Activated CD4-positive, alpha-beta memory T cell treated with anti-CD3 and anti-CD28 coated beads, Interleukin-2, amount 10 ng/mL, durations not matched to agents 7 days and 5 days (primary cell): Measurements from ENCODE around the gene ZNF566. TPM values are rescaled to one million over a fixed set of nuclear protein-coding genes. Genes with fewer than 3 reads are reported as not detected.
A peak's percentile ranks its signal among the peaks of the same experiment; 100 is the strongest.
"Not testable (repeated sequence)": the region's sequence is repeated elsewhere in the genome, so short reads cannot be mapped to it uniquely, and the experiment has no call there.

Source experiments
- CTCF ChIA-PET: fragments of 350-600 bp; sonication (Branson Sonifier 250); formaldehyde crosslinking; loops from one replicate; lab custom pipeline; 2021; ENCODE audit warnings: antibody characterized with exemption, inconsistent platforms; lab: Charles Lee
- POLR2A ChIA-PET: fragments of 350-600 bp; sonication (Branson Sonifier 250); formaldehyde crosslinking; loops from one replicate; lab custom pipeline; 2021; ENCODE audit warnings: antibody characterized with exemption; lab: Charles Lee
- DNase-seq: peaks from one replicate; pipeline ENCODE4 v3.0.0-alpha.2; 2020
- H3K27ac Mint-ChIP-seq: one replicate; pipeline ENCODE4 v1.8.0; 2021; ENCODE audit warnings: mild to moderate bottlenecking, mixed read lengths
- H3K27me3 Mint-ChIP-seq: one replicate; pipeline ENCODE4 v1.8.0; 2021; ENCODE audit warnings: mixed read lengths
- H3K36me3 Mint-ChIP-seq: one replicate; pipeline ENCODE4 v1.8.0; 2021; ENCODE audit warnings: low read depth, mixed read lengths
- H3K4me1 Mint-ChIP-seq: one replicate; pipeline ENCODE4 v1.8.0; 2021; ENCODE audit warnings: mixed read lengths
- H3K4me3 Mint-ChIP-seq: one replicate; pipeline ENCODE4 v1.8.0; 2021; ENCODE audit warnings: mild to moderate bottlenecking, mixed read lengths
- H3K9me3 Mint-ChIP-seq: one replicate; pipeline ENCODE4 v1.8.0; 2021; ENCODE audit warnings: mixed read lengths
- total RNA-seq, 2 experiments: library from RNA; stranded (reverse); gene quantifications; one replicate each; pipeline ENCODE4 v1.2.3, GENCODE V29; 2021

Gene ZNF566
- total RNA-seq, 2 experiments from 2014 or later: 8.5 to 8.7 TPM

GRCh38 chr19:36492689-36493453, 3.5 kb upstream of the ZNF566 start:
- Mint-ChIP-seq H3K4me1 (peaks cover 20% of the 10 kb centered on the region), H3K9me3 (peaks cover 21% of the 10 kb centered on the region)
- H3K36me3 Mint-ChIP-seq, H3K4me3 Mint-ChIP-seq, H3K27me3 Mint-ChIP-seq, CTCF ChIA-PET, H3K27ac Mint-ChIP-seq, POLR2A ChIA-PET: not testable (repeated sequence)
- DNase-seq: peak; percentile 31

GRCh38 chr19:36490846-36491245, 1.5 kb upstream of the ZNF566 start:
- CTCF ChIA-PET, DNase-seq, H3K27ac Mint-ChIP-seq, H3K4me3 Mint-ChIP-seq, H3K27me3 Mint-ChIP-seq: not testable (repeated sequence)
- POLR2A ChIA-PET: interaction anchor here (2.4 kb wide), 1 partner anchor 83 kb away, joined by 17 read pairs; the partner anchor contains the start of gene ZNF529
- Mint-ChIP-seq H3K36me3 (peaks cover 16% of the 10 kb centered on the region), H3K9me3 (peaks cover 22% of the 10 kb centered on the region), H3K4me1 (peaks cover 26% of the 10 kb centered on the region)

GRCh38 chr19:36489920-36490415, 607 bp upstream of the ZNF566 start:
- peaks cover 18% of the 10 kb centered on the region for H3K36me3 Mint-ChIP-seq
- peak overlapping the region; percentile 97 for H3K27ac Mint-ChIP-seq
- POLR2A ChIA-PET: interaction anchor here (0.5 to 2.6 kb wide), 16 partner anchors 20 to 728 kb away, joined by 3 to 27 read pairs (median 5); partner anchors contain the start of genes ZFP14, ZNF146, ZNF260 and ZNF382
- no peaks in the 10 kb centered on the region for H3K27me3 Mint-ChIP-seq
- peaks cover 21% of the 10 kb centered on the region for H3K9me3 Mint-ChIP-seq
- peaks cover 26% of the 10 kb centered on the region for H3K4me1 Mint-ChIP-seq
- peak overlapping the region; percentile 95 for H3K4me3 Mint-ChIP-seq
- CTCF ChIA-PET: interaction anchor here (1.0 kb wide), 1 partner anchor 115 kb away, joined by 4 read pairs; the partner anchor contains the start of gene ZNF382
- DNase-seq: peak; percentile 74

GRCh38 chr19:36488846-36489117, 579 bp downstream of the ZNF566 start:
- POLR2A ChIA-PET: interaction anchor here (1.0 to 2.6 kb wide), 13 partner anchors 21 to 729 kb away, joined by 3 to 27 read pairs (median 6); partner anchors contain the start of genes ZFP14, ZNF146, ZNF260 and ZNF382
- CTCF ChIA-PET: interaction anchor here (0.6 to 1.1 kb wide), 3 partner anchors 116 to 1335 kb away, joined by 3 to 4 read pairs (median 3); partner anchors contain the start of genes FXYD5, ZNF345 and ZNF382
- H3K9me3 Mint-ChIP-seq: peaks cover 22% of the 10 kb centered on the region
- peaks cover 23% of the 10 kb centered on the region for H3K36me3 Mint-ChIP-seq
- H3K27ac Mint-ChIP-seq: peak overlapping the region; percentile 97
- peak overlapping the region; percentile 95 for H3K4me3 Mint-ChIP-seq
- DNase-seq: peak; percentile 47
- no peaks in the 10 kb centered on the region for H3K27me3 Mint-ChIP-seq
- H3K4me1 Mint-ChIP-seq: peaks cover 26% of the 10 kb centered on the region

- Mint-ChIP-seq H3K27ac (peak overlapping the region; percentile 97), H3K9me3 (peaks cover 23% of the 10 kb centered on the region), H3K4me3 (peak overlapping the region; percentile 95), H3K4me1 (peaks cover 26% of the 10 kb centered on the region), H3K27me3 (no peaks in the 10 kb centered on the region), H3K36me3 (peaks cover 27% of the 10 kb centered on the region)
- ChIA-PET POLR2A (interaction anchor here (1.2 to 2.6 kb wide), 7 partner anchors 22 to 273 kb away, joined by 3 to 27 read pairs (median 17); partner anchors contain the start of genes ZFP14, ZNF146, ZNF260 and ZNF382), CTCF (interaction anchor here (0.6 to 1.1 kb wide), 3 partner anchors 10 to 1334 kb away, joined by 3 read pairs; partner anchors contain the start of genes FXYD5 and ZNF345)
- DNase-seq: no peak
Observed at GRCh38 chr19:36488118-36488845, 1.1 kb downstream of the ZNF566 start.

GRCh38 chr19:36483653-36484052, 5.7 kb downstream of the ZNF566 start:
- peaks cover 42% of the 10 kb centered on the region for H3K36me3 Mint-ChIP-seq
- H3K27ac Mint-ChIP-seq: no peak overlapping the region
- no peaks in the 10 kb centered on the region for H3K27me3 Mint-ChIP-seq
- H3K4me1 Mint-ChIP-seq: peaks cover 14% of the 10 kb centered on the region
- no peak overlapping the region for H3K4me3 Mint-ChIP-seq
- peaks cover 36% of the 10 kb centered on the region for H3K9me3 Mint-ChIP-seq
- CTCF ChIA-PET: no interaction called here
- DNase-seq: no peak
- POLR2A ChIA-PET: no interaction called here

GRCh38 chr19:36482876-36483275, 6.5 kb downstream of the ZNF566 start:
- DNase-seq: no peak
- peaks cover 6% of the 10 kb centered on the region for H3K4me1 Mint-ChIP-seq
- ChIA-PET CTCF (interaction anchor here (0.5 kb wide), 1 partner anchor 21 kb away, joined by 3 read pairs; no protein-coding TSS in a partner anchor), POLR2A (no interaction called here)
- peaks cover 40% of the 10 kb centered on the region for H3K9me3 Mint-ChIP-seq
- no peak overlapping the region for H3K4me3 Mint-ChIP-seq
- H3K27ac Mint-ChIP-seq: no peak overlapping the region
- peaks cover 42% of the 10 kb centered on the region for H3K36me3 Mint-ChIP-seq
- H3K27me3 Mint-ChIP-seq: no peaks in the 10 kb centered on the region

- Mint-ChIP-seq H3K4me3 (no peak overlapping the region), H3K27me3 (no peaks in the 10 kb centered on the region), H3K27ac (no peak overlapping the region), H3K4me1 (no peaks in the 10 kb centered on the region), H3K36me3 (peaks cover 21% of the 10 kb centered on the region), H3K9me3 (peaks cover 37% of the 10 kb centered on the region)
- no peak for DNase-seq
- ChIA-PET CTCF (no interaction called here), POLR2A (no interaction called here)
Observed at GRCh38 chr19:36460046-36460445, 29.3 kb downstream of the ZNF566 start.

- CTCF ChIA-PET: interaction anchor here (0.7 kb wide), 1 partner anchor 418 kb away, joined by 3 read pairs; no protein-coding TSS in a partner anchor
- H3K4me3 Mint-ChIP-seq: no peak overlapping the region
- peaks cover 28% of the 10 kb centered on the region for H3K36me3 Mint-ChIP-seq
- no peak for DNase-seq
- H3K27ac Mint-ChIP-seq: no peak overlapping the region
- H3K27me3 Mint-ChIP-seq: no peaks in the 10 kb centered on the region
- no peaks in the 10 kb centered on the region for H3K4me1 Mint-ChIP-seq
- POLR2A ChIA-PET: no interaction called here
- H3K9me3 Mint-ChIP-seq: peaks cover 47% of the 10 kb centered on the region
Observed at GRCh38 chr19:36456831-36457230, 32.5 kb downstream of the ZNF566 start.

GRCh38 chr19:36449059-36449670, 40.2 kb downstream of the ZNF566 start:
- CTCF ChIA-PET: interaction anchor here (0.6 kb wide), 1 partner anchor 767 kb away, joined by 4 read pairs; no protein-coding TSS in a partner anchor
- POLR2A ChIA-PET: no interaction called here
- Mint-ChIP-seq H3K9me3 (peaks cover 53% of the 10 kb centered on the region), H3K27ac (no peak overlapping the region), H3K36me3 (peaks cover 45% of the 10 kb centered on the region), H3K4me3 (no peak overlapping the region), H3K27me3 (no peaks in the 10 kb centered on the region), H3K4me1 (no peaks in the 10 kb centered on the region)
- no peak for DNase-seq

GRCh38 chr19:36441339-36441738, 48.0 kb downstream of the ZNF566 start:
- Mint-ChIP-seq H3K4me3 (no peak overlapping the region), H3K9me3 (peaks cover 40% of the 10 kb centered on the region), H3K27me3 (no peaks in the 10 kb centered on the region), H3K27ac (no peak overlapping the region), H3K36me3 (peaks cover 3% of the 10 kb centered on the region), H3K4me1 (no peaks in the 10 kb centered on the region)
- CTCF ChIA-PET: no interaction called here
- no peak for DNase-seq
- POLR2A ChIA-PET: no interaction called here

- no peaks in the 10 kb centered on the region for H3K27me3 Mint-ChIP-seq
- ChIA-PET POLR2A (no interaction called here), CTCF (interaction anchor here (0.5 kb wide), 1 partner anchor 220 kb away, joined by 3 read pairs; no protein-coding TSS in a partner anchor)
- no peaks in the 10 kb centered on the region for H3K4me1 Mint-ChIP-seq
- no peak overlapping the region for H3K27ac Mint-ChIP-seq
- DNase-seq: no peak
- H3K4me3 Mint-ChIP-seq: no peak overlapping the region
- peaks cover 28% of the 10 kb centered on the region for H3K9me3 Mint-ChIP-seq
- no peaks in the 10 kb centered on the region for H3K36me3 Mint-ChIP-seq
Observed at GRCh38 chr19:36436531-36436930, 52.8 kb downstream of the ZNF566 start.
